Panc1 (cell line): ENCODE results near the gene PADI1. TPM values are rescaled to one million over a fixed set of nuclear protein-coding genes. Genes with fewer than 3 reads are reported as not detected.

ENCODE experiments used
- ATAC-seq: fragments of 200-7000 bp; cut with Tn5 transposase; 2 replicates; pipeline ENCODE4 v1.9.1; 2020; ENCODE audit warnings: mild to moderate bottlenecking, moderate library complexity
- BruUV-seq: library from RNA; stranded (reverse); fragments of 400-500 nt; replicated peaks from 2 replicates; lab custom pipeline; 2021; lab: Mats Ljungman, UMichigan
- CTCF ChIA-PET: fragments of 300-600 bp; sonication (Branson Sonifier 250); formaldehyde crosslinking; loops from one replicate; lab custom pipeline; 2022; ENCODE audit warnings: antibody characterized with exemption; lab: Charles Lee
- POLR2A ChIA-PET: fragments of 300-600 bp; sonication (Branson Sonifier 250); formaldehyde crosslinking; loops from one replicate; lab custom pipeline; 2022; ENCODE audit warnings: antibody characterized with exemption; lab: Charles Lee
- DNase-seq: peaks from one replicate; pipeline ENCODE4 v3.0.0-alpha.2; 2010; ENCODE audit warnings: low read depth, low spot score
- H3K27ac ChIP-seq: 2 replicates; pipeline ENCODE4 v1.5.1; 2011; ENCODE audit warnings: mild to moderate bottlenecking, low read length, inconsistent platforms
- H3K27me3 ChIP-seq: fragments of 200-500 bp; sonication (Bioruptor generic); 2 replicates; pipeline ENCODE4 v1.6.0; 2014; ENCODE audit warnings: low read length, inconsistent platforms; ENCODE audit not compliant: control insufficient read depth, insufficient read depth
- H3K36me3 ChIP-seq: fragments of 200-500 bp; sonication (Bioruptor generic); 2 replicates; pipeline ENCODE4 v1.5.1; 2014; ENCODE audit warnings: inconsistent platforms, mild to moderate bottlenecking, low read length, moderate library complexity; ENCODE audit not compliant: control insufficient read depth, insufficient read depth
- H3K4me1 ChIP-seq: 2 replicates; pipeline ENCODE4 v1.5.1; 2011; ENCODE audit warnings: inconsistent platforms, mild to moderate bottlenecking, low read length, moderate library complexity; ENCODE audit not compliant: control insufficient read depth, insufficient read depth
- H3K4me3 ChIP-seq, 2 experiments: 2 replicates each; pipeline ENCODE4 v1.5.1; 2011 to 2012; ENCODE audit warnings: low read depth in 2 of 2, low read length in 2 of 2, mild to moderate bottlenecking in 2 of 2, inconsistent platforms in 1 of 2, moderate library complexity in 1 of 2
- H3K9me3 ChIP-seq: fragments of 200-500 bp; sonication (Bioruptor generic); 2 replicates; pipeline ENCODE4 v1.5.1; 2014; ENCODE audit warnings: low read depth, mild to moderate bottlenecking, inconsistent platforms, low read length, moderate library complexity; ENCODE audit not compliant: control insufficient read depth, insufficient read depth
- CTCF ChIP-seq: fragments of 450-650 bp; IDR thresholded peaks from 2 replicates; pipeline ENCODE4 v1.5.1; 2017; ENCODE audit warnings: mild to moderate bottlenecking
- POLR2AphosphoS5 ChIP-seq: IDR thresholded peaks from 2 replicates; pipeline ENCODE4 v1.6.1; 2012; ENCODE audit warnings: mild to moderate bottlenecking, low read depth, low read length, moderate library complexity
- SIN3A ChIP-seq: IDR thresholded peaks from 2 replicates; pipeline ENCODE4 v1.6.1; 2012; ENCODE audit warnings: low read depth, mild to moderate bottlenecking, low read length, moderate library complexity, borderline replicate concordance; ENCODE audit not compliant: insufficient read depth
- TCF7L2 ChIP-seq: IDR thresholded peaks from 2 replicates; pipeline ENCODE4 v1.6.1; 2011; ENCODE audit warnings: mild to moderate bottlenecking, low read depth, low read length, inconsistent platforms
- in situ Hi-C: cut with HindIII; loops from 2 replicates; pipeline ENCODE4 v1.10.0; 2016; ENCODE audit warnings: low sequenced_read_pairs, low pct_unique_long_range_greater_than_20kb
- intact Hi-C: fragments of 100-400 bp; cut with micrococcal nuclease; formaldehyde crosslinking; loops from one replicate; pipeline ENCODE4 v1.10.0; 2022; ENCODE audit not compliant: unreplicated experiment
- total RNA-seq: library from RNA; stranded (reverse); gene quantifications from one replicate; pipeline ENCODE4 v1.2.1, GENCODE V29; 2021; ENCODE audit not compliant: unreplicated experiment
- TF ChIP-seq, protein P1 (sequence below), 2 experiments: IDR thresholded peaks; 2 replicates each; pipeline ENCODE4 v1.6.1; 2011 to 2012; ENCODE audit warnings: low read depth in 2 of 2, control low read depth in 1 of 2, low read length in 1 of 2, mild to moderate bottlenecking in 1 of 2, moderate library complexity in 1 of 2; ENCODE audit not compliant: insufficient read depth in 1 of 2

PADI1 gene
- total RNA-seq, 1 experiment from 2014 or later, result 2.3 TPM

DNA sequence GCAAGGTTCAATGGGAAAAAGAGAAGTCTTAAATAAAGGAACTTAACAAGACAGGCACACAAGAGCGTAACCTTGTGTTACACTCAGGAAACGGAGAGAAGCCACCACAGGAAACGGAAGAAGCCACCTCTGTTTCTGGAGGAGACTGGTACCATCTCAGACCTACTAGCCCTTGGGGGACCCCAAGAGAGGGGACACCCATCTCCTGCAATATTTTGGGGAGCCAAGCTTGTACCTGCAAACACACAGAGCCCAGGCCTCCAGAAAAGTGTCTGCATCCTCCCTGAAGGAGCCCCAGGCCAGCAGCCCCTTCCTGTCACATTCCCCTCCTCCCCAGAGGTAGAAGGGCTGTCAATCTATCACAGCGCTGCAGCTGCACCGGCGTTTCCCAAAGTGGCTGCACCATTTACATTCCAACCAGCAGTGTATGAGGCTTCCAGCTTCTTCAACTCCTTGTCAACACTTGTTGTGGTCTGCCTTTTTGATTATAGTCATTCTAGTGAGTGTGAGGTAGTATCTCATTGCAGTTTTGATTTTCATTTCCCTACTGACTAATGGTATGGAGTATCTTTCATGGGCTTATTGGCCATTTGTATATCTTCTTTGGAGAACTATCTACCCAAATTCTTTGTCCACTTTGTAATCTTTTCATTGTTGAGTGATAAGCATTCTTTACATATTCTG lies 23.0 kb upstream of the PADI1 start:
- peaks cover 27% of the 10 kb centered on the region for H3K4me1 ChIP-seq
- H3K27ac ChIP-seq, result peak overlapping the region; percentile 67
- ATAC-seq (no peak), DNase-seq (no peak)
- H3K4me3 ChIP-seq, result no peak overlapping the region
- H3K27me3 ChIP-seq, result no peaks in the 10 kb centered on the region
- in situ Hi-C loops, result no loop called here
- no TSS peak for BruUV-seq
- TF ChIP-seq TCF7L2 (no peak), POLR2AphosphoS5 (no peak), SIN3A (no peak), CTCF (no peak)
- TF ChIP-seq, protein P1, sequence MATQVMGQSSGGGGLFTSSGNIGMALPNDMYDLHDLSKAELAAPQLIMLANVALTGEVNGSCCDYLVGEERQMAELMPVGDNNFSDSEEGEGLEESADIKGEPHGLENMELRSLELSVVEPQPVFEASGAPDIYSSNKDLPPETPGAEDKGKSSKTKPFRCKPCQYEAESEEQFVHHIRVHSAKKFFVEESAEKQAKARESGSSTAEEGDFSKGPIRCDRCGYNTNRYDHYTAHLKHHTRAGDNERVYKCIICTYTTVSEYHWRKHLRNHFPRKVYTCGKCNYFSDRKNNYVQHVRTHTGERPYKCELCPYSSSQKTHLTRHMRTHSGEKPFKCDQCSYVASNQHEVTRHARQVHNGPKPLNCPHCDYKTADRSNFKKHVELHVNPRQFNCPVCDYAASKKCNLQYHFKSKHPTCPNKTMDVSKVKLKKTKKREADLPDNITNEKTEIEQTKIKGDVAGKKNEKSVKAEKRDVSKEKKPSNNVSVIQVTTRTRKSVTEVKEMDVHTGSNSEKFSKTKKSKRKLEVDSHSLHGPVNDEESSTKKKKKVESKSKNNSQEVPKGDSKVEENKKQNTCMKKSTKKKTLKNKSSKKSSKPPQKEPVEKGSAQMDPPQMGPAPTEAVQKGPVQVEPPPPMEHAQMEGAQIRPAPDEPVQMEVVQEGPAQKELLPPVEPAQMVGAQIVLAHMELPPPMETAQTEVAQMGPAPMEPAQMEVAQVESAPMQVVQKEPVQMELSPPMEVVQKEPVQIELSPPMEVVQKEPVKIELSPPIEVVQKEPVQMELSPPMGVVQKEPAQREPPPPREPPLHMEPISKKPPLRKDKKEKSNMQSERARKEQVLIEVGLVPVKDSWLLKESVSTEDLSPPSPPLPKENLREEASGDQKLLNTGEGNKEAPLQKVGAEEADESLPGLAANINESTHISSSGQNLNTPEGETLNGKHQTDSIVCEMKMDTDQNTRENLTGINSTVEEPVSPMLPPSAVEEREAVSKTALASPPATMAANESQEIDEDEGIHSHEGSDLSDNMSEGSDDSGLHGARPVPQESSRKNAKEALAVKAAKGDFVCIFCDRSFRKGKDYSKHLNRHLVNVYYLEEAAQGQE (IDR thresholded peaks at IDR 0.05; ENCODE audit: insufficient read depth in 1 of 2, low read depth in 2 of 2, low read length in 1 of 2), result no peak
- no peaks in the 10 kb centered on the region for H3K36me3 ChIP-seq
- ChIA-PET CTCF (no interaction called here), POLR2A (no interaction called here)
- H3K9me3 ChIP-seq, result no peaks in the 10 kb centered on the region; the same call in 1 of the 2 replicates
- intact Hi-C loops, result no loop called here

GRCh38 chr1:17183388-17184160 lies 21.4 kb upstream of the PADI1 start:
- H3K27ac ChIP-seq, result peak overlapping the region; percentile 84
- H3K9me3 ChIP-seq, result peaks cover 5% of the 10 kb centered on the region; the same call in 1 of the 2 replicates
- BruUV-seq, result no TSS peak
- in situ Hi-C loops (no loop called here), intact Hi-C loops (no loop called here)
- H3K27me3 ChIP-seq, result no peaks in the 10 kb centered on the region
- no peak for TF ChIP-seq CTCF
- TF ChIP-seq, protein P1 (IDR thresholded peaks at IDR 0.05; ENCODE audit: insufficient read depth in 1 of 2, low read depth in 2 of 2, low read length in 1 of 2), result peak; percentile 64 to 81
- no peak overlapping the region for H3K4me3 ChIP-seq
- ChIA-PET CTCF (no interaction called here), POLR2A (interaction anchor here (0.6 kb wide), 1 partner anchor 18 kb away, joined by 3 read pairs; no protein-coding TSS in a partner anchor)
- peaks cover 32% of the 10 kb centered on the region for H3K4me1 ChIP-seq
- DNase-seq (no peak), ATAC-seq (no peak)
- no peaks in the 10 kb centered on the region for H3K36me3 ChIP-seq
